Measurements from ENCODE around the gene UBE2G1.

The UBE2G1 gene

DNA sequence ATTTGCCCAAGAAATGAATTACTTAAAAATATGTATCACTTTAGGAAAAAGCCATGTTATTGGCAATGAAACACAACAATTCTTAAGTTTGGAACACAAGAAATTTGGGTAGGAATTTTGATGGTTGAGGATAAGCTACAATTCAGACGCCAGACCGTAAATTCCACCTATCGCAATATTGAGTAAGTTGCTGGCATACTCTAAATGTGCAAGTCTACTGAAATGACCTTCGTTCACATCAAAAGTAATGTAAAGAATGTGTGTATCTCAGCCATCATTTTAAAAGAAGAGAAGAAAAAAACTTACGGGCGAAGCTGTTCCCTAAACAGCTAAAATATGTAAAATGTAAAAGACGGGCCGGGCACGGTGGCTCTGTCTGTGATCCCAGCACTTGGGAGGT is 33.4 kb downstream of the UBE2G1 start:
- DNase-seq: no peak

DNA sequence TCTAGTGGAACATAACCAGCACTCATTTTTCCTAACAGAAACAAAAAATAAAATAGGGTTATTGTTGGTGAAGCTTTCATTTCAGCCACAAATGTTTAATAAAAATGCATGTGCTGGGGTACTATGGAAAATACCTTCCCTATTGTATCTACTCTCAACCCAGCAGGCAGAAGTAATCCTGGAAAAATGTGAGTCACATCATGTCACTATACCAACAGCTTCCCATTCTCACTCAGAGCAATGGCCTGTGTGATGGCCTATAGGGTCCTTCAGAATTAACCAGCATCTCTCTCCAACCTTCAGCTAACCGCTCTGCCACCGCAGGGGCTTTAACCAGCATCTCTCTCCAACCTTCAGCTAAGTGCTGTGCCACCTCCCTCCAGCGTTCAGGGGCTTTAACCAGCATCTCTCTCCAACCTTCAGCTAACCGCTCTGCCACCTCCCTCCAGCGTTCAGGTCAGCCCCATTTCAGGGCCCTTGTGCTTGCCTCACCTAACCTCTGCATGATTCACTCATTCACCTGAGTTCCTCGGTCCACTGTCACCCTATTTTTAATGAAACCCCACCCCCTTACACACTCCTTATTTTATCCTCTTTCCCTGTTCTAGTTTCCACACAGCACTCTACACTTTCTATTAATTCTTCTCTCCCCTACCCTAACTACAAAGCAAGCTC is 34.0 kb downstream of the UBE2G1 start:
- no peak for DNase-seq

DNA sequence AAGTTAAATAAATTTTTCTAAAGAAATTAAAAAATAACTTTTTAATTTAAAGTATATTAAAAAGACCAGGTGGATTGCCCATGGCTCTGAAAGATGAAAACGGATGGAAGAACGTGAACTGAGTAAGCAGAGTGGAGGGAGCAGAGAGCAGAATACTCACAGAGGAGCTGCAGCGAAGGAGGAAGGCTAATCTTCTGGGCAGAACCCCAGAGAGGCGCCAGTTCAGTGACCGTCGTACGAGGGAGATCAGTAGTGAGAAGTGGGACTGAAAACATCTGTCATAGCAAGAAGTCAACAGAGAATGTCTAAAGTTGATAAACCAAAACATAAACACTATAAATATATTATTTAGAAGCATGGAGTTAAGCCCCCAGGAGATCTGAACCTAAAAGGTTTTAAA is 34.9 kb downstream of the UBE2G1 start:
- DNase-seq: no peak

DNA sequence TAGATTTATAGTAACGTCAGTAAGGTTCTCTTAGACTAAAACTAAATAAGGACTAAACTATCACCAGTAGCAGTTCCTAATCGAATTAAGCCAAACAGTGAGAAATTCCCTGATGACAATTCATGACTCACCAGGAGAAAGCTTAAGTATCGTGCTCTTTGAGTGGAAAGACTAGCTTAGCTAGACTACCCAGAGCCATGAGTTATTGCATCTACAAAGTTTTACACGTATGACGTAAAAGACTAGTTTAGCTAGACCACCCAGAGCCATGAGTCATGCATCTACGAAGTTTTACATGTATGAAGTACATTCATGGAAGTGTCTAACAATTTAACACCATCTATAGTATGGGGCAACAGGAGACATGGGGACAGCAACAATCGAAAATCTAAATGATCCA is 36.6 kb downstream of the UBE2G1 start:
- no peak for DNase-seq

DNA sequence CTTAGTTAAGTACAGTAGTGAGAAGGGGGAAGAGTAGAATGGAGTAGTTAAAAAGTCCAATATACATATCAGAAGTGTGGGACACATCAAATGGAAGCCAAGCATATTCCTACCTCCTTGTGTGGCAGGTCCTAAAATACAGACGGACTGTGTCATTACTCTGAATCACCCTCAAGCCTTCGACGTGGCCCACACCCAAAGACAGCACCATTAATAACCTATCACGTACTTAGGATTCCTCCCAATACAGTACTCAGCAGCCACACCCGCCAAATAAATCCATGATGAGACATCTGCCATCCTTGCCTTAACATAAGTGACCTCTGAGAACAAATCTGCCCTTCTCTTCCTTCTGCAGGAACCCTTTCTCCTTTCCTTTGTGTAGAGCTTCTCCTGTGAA is 38.9 kb downstream of the UBE2G1 start:
- DNase-seq: no peak

DNA sequence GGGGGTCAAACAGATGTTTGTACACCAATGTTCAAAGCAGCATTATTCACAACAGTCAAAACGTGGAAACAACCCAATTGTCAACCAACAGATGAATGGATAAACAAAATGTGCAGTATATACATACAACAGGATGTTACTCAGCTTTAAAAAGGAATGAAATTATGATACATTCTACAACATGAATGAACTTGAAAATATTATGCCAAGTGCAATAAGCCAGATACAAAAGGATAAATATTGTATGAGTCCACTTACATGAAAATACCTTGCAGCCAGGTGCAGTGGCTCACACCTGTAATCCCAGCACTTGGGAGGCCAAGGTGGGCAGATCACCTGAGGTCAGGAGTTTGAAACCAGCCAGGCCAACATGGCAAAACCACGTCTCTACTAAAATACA is 39.9 kb downstream of the UBE2G1 start:
- no peak for DNase-seq

DNA sequence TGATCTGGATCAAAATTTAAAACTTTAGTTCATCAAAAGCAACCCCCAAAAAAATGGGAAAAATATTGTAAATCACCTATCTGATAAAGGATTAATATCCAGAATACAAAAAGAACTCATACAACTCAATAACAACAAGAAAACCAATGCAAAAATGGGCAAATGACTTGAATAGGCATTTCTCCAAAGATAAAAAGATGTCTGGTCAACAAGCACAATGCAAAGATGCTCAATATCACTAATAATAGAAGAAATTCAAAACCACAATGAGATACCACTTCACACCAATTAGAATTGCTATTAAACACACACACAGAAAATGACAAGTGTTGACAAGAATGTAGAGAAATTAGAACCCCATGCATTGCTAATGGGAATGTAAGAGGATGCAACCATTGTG is 40.4 kb downstream of the UBE2G1 start:
- DNase-seq: no peak

DNA sequence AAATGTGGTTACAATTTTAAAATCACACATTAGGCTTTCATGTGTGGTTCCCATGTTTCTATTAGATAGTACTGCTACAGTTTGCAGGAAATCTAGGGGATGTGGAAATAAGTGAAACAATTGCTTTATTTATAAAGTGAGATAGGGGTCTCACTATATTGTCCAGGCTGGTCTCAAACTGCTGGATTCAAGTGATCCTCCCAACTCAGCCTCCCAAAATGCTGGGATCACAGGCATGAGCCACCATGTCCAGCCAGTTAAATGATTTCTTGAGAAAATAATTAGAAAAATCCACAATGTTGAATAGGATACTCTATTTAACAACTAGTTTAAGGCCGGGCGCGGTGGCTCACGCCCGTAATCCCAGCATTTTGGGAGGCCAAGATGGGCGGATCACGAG is 42.0 kb downstream of the UBE2G1 start:
- no peak for DNase-seq

DNA sequence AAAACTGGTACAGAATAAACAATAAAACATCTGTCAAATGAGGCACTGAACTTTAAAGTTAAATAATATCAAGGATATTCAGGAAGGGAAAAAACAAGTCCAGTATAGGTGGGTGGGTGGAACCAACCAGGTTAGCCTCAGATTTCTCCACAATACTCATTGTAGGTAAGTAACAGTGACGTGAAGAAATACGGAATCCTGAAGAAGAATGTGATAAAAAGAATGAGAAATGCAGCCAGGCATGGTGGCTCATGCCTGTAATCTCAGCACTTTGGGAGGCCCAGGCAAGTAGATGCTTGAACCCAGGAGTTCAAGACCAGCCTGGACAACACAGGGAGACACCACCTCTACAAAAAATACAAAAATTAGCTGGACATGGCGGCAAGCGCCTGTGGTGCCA is 47.3 kb downstream of the UBE2G1 start:
- DNase-seq: no peak

DNA sequence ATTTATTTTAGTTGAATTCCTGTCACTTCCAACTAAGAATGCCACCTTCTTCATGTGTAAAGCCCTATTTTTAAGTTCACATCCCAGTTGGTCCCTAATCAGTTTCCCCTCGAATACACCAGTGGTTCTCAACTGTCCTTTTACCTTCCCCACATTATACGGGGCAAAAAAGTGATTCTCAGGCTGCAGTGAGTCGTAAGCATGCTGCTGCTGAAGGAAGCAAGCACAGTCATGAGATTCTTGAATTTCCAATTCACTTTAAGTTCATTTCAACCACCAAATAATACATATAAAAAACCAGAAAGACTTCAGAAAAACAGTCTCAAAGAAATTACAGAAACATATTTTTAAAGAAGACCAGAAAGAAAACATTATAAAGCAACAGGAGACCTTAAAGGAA is 47.9 kb downstream of the UBE2G1 start:
- DNase-seq: no peak

DNA sequence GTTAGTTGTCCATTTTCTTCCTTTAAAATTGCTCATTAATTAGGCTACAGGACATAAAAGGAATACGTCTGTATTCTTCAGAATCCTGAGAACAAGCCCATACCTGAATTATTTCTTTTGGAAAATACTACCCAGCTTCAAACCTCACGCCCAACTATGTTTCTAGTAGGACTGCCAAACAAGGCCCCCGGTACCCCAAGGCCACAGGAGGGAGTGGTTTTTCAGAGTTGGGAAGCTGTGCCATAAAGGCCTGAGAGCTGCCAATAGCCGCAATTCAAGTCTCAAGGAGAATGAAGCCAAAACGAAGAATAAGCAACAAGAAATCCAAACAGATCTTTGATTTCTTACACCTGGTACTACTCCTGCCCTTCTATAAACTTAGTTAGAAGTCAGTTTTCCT is 48.3 kb downstream of the UBE2G1 start:
- no peak for DNase-seq

DNA sequence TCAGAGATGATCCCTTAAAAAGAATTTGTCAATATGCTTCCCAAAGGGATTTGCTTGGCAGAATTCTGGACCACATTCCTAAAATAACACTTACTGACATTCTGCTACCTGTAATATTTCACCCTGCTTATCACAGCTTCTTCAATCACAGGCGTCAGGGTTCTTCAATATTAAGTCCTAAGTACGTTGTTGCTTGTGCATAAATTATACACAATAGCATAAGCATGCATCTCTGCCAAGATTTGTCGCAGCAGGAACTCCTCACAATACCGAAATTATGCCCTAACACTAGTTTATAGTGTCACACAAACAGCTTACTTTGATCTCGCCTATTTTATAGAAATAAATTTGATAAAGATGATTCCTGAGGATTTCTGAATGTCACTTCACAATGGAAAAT is 48.9 kb downstream of the UBE2G1 start:
- no peak for DNase-seq

DNA sequence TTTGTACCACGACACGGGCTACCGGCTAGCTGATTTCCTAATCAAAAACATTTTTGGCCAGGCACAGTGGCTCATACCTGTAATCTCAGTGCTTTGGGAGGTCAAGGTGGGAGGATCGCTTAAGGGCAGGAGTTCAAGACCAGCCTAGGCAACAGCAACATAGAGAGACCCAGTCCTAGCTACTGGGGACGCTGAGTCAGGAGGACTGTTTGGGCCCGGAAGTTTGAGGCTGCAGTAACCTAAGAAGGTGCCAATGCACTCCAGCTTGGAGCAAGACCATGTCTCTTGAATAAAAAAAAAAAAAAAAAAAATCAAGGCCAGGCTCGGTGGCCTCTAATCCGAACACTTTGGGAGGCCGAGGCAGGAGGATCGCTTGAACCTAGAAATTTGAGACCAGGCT is 49.8 kb downstream of the UBE2G1 start:
- no peak for DNase-seq

DNA sequence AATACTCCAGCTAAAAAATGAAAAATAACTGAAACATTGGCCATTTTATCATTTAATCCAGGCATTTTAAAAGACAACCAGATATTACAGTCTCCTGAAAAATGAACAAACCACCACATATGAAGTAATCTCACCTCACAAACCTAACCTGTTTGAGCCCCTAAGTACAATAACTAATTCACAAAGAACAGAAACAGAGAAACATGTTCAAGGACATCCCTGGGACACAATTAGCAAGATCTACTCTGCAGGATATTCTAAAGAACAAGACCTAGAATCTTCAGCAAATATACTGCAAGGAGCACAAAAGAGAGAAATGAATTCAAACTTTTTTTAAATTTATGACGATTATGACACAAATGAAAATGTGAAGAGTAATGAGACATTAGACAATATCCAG is 51.9 kb downstream of the UBE2G1 start:
- DNase-seq: no peak

DNA sequence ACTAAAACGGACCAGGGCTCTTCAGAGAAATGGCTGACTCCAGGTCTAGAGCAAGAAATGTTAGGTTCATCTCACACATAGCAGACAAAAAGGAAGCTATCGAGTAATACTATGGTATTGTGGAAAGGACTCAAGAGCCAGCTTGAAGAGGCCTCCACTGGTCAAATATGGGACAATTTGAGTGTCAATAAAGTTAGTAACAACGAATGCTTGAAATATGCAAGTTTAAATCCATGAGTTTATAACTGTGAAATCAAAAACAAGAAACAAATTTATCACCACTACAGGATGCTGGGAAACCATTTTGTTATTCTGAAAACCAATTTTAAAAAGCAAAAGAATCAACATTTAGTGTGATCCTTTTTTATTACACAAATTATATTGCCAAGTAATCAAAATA is 52.3 kb downstream of the UBE2G1 start:
- no peak for DNase-seq

DNA sequence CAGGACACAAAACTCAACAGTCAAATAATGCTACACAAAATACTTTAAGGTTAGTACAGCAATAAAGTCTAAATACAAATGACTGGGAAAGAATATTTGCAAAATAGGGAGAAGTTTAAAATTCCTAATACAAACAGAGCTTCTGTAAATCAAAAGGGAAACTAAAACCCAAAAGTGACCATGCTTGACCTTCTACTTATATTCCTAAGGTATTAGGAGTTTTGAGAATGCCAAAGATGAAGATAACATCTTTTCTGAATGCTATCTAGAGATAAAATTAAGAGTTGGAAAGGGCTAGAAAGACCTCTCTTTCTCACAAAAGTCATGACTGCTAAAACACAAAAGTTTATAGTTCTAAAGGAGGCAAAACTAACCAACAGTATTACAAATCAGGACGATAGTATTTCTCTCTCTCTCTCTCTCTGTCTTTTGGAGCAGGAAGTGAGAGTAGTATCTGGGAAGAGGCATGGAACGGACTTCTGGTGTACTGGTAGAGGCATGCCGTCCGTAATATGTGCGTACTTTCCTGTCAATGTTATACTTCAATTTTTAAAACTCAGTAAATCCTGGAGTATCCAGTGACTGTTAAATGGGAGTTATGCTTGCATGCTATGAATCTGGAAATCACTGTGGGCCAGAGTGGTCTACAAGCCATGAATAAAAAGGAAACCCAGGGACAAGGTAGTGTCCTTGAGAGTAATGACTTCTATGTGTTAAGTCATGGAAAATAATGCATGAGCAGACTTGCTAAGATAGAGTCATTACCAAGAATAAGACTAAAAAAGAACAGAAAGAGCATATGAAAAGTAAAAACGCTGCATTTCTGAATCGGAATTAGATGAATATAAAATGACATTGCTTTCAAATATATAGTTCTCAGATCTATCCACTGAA is 53.0 kb downstream of the UBE2G1 start:
- DNase-seq: no peak

DNA sequence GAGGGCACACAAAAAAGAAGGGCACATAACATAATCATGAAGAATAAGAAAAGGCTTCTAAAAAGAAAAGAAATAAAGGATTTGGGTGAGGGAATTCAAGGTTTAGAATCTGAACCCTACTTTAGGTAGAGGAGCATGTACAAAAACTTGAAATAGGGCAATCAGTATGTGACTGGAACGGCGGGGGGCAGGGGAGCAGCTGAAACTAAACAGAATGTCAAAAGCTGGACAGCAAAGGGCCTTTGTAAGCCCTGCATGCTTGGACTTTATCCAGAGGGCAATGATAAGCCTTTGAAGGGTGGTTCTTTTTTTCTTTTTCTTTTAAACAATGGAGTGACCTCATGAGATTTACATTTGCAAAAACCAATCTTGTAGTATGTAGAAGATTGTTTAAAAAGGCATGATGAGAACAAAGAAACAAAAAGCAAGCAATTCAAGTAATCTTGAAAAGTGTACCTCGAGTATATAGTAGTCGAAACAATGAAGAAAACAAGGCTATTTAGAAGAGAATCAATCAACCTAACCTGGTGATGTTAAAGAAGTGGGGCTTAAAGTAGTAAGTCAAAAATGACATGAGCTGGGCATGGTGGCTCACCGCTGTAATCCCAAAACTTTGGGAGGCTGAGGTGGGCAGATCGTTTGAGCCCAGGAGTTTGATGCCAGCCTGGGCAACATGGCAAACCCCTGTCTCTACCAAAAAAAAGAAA is 56.0 kb downstream of the UBE2G1 start:
- DNase-seq: no peak

DNA sequence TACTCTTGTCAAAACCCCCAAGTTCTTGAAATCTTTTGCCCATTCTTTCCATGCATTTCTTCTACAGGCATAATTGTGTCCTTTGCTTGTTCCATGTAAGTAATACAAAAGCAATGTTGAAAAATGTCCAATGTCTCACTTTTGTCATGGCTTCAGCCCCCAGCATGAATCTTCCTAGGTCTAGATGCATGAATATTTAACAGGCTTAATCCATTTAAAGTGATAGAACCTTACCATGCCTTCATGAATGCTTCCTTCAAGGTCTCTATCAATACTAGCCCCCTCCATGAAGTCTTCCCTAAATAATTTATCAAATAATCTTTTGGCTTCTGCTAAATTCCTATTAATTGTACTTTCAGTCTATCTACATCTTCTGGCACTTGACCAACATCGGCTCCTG is 56.6 kb downstream of the UBE2G1 start:
- DNase-seq: no peak

DNA sequence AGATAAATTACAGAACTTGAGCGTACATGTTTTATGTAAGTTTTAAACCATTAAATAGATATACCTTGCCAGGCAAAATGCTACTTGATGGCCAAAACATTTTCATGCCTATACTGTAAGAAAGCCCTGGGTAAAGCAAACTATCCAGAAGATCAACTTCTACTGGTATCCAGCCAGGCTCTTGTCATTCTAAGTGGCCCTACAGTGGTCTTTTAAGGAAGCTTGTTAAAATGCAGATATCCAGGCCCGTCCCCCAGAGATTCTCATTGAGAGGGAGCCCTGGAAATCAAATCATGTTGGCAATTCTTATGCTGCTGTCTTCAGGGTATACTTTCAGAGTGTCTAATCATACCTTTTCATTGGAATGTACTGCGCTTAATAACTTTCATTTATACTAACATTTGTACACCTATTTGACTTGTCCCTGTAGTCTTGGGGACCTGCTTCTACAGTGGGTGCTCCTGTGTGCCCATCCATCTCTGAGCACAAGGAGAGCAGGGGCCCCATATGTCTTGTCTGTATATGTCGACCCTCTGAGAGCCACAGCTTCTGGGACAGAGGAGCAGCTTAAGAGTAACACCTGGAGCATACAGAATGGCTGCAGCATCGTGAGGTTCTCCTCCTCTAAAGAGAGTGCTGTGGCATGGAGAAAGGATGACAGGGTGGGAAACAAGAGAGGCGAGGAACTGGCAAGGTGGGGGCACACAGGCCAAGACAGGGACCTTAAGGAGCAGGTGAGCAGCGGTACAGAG is 59.1 kb downstream of the UBE2G1 start:
- DNase-seq: no peak

DNA sequence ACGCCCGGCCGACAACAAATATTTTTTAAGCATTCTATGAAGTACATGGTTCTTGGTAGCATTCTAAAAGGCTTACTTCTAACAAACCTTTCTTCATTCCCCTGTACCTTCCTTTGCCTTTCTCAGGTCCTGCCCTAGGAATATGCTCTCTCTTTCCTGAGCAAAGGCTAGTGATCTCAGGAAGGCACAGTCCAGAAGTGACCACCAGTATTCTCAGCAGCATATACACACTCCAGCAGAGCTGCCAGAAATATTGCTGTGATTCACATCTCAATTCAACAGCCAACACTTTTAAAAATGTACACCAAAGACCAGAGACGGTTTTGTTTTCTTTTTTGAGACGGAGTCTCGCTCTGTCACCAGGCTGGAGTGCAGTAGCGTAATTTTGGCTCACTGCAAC is 61.3 kb downstream of the UBE2G1 start:
- no peak for DNase-seq

DNA sequence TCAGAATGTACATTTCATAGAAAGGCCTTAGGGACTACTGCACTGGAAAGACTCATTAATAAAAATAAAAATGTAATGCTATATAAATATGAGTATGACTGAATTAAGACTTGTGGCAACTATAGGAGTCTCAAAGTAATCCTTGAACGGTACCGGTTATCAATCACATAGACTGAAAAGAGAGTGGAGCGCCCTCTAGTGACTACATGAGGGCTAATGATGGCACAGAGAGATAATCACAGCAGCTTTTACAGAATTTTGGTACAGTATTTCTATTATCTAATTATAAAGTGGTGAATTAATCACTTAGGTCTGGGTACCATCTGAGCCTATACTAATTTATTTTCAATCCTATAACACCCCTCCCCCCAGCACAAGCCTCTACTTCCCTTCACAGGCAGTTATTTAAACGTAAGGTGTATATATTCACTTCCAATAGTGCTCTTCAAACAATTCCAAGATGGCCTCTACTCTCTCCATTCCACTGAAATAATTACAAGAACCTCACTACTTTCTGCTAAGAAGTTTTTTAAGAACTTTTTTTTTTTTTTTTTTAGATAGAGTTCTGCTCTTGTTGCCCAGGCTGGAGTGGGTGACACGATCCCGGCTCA is 62.0 kb downstream of the UBE2G1 start:
- peak; percentile 68 for DNase-seq

DNA sequence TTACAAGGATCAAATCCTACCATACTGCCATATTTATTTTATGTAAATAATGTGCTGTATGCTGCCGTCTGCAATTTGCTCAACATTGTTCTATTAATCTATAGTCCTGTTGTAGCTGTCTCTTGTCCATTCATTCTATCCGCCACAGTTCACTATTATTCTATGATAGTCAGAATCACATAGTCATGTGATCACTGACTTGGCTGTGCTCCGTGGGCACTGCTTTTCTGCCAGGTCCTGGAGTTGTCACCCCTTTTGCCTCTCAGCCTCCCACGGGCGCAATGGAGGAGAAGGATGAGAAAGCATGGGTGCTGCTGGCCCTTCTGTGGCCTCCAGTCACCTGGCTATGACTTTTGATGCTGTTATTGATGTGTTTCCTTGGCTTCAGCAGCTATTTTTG is 65.4 kb downstream of the UBE2G1 start:
- DNase-seq: no peak

DNA sequence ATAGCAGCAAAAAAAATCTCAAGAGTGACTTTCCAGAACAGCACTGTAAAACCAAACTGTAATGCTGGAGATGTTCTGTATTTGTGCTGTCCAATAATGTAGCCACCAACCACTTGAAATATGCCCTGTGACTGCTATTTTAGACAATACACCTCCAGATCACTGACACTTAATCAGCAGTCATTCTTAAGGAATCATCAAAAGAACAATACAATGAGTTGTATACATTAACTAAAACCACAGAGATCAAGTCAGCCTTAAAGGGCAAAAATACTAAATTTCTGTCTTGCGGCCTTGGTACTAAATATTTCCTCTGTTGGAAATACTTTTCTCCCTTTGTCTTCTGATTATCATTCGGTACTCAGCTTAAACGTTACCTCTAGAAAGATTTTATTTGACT is 69.1 kb downstream of the UBE2G1 start:
- no peak for DNase-seq
